NCI-H2029 treated with DMSO at 0.1 percent for 48 hours (cell line): ENCODE data around the gene PFN3.

Source experiments
- DNase-seq: peaks from one replicate; lab custom pipeline; 2025; lab: John Stamatoyannopoulos, UW

Gene PFN3, protein sequence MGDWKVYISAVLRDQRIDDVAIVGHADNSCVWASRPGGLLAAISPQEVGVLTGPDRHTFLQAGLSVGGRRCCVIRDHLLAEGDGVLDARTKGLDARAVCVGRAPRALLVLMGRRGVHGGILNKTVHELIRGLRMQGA

DNA sequence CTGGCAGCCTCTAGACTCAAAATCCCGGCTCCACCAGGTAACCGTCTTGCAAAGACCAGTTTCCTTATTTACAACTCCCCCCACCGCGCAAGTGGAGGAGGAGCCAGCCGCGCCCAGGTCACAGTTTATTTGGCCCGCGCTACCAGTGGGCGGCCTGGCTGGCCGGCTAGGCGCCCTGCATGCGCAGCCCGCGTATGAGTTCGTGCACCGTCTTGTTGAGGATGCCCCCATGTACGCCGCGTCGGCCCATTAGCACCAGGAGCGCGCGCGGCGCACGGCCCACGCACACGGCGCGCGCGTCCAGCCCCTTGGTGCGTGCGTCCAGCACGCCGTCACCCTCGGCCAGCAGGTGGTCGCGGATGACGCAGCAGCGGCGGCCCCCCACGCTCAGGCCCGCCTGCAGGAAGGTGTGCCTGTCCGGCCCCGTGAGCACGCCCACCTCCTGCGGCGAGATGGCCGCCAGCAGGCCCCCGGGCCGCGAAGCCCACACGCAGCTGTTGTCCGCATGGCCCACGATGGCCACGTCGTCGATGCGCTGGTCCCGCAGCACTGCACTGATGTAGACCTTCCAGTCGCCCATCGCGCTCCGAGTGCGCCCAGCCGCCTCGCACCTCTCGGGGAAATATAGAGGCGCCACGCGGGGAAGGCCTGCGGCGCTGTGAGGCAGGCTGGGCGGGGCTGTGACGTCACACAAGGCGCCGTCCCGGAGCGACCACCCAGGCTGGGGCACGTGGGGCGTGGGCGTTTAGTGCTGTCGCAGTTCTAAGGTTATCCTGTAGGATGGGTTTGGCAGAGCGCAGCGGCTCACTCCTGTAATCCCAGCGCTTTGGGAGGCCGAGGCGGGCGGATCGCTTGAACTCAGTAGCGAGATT lies at the start of gene PFN3:
TSS of gene PFN3 (minus strand) at position 665 of the 872 bp plus-strand sequence. CDS start at position 580, 85 bp downstream.
- no peak for DNase-seq

DNA sequence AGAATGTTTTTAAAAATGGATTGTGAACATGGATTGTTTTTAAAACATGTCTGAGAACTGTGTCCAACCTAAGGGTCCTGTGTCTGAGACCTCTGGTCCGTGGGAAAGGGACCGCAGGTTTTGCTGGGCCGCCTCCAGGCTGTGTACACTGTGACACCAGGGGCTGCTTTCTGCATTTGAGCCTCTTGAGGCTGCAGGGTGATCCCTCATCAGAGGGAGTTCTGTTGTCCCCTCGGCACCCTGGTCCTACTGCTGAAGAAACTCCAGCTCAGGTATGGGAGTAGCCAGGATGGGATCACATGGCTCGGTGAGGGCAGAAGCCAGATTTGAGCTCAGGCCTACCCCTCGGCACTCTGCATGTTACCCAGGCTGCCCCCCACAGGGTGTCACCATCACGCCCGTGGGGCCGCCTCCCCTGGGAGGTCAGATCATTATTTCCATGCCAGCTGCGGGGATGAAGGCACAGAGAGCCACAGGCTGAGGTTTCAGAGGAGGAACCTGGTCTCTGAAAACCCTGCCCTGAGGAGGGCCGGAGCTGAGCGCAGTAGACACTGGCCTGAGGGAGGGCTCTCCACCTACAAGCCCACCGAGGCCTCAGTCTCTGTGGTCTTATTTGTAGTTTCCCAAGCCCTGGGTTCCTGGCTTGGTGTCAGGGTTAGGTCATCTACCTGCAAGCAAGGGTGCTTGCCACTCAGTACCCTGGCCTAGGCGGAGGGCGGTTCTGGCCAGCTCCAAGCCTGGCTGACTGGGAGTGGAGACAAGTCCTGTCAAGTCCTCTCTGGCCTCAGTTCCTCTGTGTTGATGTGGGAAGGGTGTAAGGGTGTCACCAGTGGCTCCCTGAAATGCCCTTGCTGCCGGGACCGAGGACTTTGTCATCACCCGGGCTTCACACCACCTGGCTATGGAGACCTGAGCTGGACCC lies 48.9 kb upstream of the PFN3 start:
- no peak for DNase-seq

DNA sequence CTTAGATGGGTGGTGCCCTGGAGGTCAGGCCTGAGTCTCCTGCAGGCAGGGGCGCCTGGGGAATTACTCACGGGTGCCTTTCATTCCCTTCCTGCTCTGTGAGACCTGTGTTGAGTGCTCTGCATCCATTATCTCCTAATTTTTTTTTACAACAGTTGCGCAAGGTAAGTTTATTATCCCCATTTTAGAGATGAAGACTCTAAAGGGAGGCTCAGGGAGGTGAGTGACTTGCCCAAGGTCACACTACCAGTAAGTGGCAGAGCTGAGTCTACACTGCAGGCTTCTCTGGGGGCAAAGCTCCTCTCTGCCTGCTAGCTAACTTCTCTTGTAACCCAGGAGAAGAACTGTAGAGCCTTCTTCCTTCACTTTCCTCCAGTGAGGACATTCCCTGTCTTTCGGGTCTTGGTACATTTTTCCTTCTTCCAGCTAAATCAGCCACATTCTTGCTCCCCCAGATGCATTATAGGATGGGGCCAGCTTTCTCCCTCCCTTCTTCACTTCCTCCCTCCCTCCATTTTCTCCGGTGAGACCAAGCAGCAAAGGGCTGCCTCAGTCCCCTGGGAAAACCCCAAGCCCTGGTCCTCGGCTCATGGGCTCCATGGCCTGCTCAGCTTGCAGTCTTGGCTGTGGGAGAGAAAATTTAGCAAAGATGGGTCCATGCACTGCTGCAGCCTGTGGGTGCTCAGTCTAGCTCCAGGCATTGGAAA lies 47.9 kb upstream of the PFN3 start:
- DNase-seq = no peak

DNA sequence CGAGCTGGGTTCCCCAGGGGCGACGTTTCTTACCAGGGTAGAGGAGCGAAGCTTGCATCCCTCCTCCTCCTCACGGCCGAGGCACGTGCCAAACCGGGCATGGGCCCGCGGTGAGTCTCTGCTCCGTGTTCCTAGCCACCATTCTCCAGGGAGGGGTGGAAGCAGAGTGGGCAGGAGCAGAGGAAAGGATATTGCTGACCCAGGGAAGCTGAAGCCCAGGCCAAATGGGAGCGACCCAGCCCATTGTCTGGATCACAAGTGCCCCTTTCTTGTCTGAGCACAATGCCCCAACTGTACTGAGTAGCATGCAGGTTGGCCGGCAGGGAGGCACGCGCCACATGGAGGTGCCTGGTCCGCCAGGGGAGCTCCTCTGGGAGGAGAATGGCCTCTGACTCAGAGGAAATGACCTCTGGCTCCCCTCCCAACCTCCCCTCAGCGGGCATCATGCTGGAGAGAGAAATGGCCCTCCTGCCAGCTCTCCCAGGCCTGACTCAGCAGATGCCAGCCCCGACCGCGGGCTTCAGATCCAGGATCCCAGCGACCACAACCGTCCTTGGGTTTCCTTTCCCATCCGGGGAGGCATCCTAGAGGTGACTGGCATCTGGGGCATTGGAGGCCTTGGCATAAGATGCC lies 47.3 kb upstream of the PFN3 start:
- DNase-seq = no peak

DNA sequence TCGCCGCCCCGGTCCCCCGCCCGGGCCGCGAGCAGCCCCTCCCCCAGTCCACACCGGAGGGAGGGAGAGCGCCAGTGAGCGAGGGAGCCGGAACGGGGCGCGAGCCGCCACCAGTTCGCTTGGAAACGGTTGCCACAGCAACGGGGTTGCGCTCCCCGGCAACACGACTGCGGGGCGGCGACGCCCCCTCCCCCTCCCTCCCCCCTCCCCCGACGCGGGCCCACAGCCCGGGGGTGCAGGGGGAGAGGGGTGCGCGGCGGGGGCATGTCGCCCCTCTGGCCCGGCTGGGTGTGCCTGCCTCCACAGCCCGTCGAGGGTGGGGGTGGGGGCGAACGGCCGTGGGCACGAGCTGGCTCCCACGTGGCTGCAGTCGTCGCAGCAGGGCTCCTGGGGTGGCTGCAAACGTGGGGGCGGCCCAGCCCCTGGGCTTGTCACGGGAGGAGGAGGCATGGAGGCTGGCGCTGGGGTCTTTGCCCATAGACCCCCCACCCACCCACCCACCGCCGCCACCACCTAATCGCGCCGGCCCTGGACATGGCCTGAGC lies 46.7 kb upstream of the PFN3 start:
- no peak for DNase-seq

DNA sequence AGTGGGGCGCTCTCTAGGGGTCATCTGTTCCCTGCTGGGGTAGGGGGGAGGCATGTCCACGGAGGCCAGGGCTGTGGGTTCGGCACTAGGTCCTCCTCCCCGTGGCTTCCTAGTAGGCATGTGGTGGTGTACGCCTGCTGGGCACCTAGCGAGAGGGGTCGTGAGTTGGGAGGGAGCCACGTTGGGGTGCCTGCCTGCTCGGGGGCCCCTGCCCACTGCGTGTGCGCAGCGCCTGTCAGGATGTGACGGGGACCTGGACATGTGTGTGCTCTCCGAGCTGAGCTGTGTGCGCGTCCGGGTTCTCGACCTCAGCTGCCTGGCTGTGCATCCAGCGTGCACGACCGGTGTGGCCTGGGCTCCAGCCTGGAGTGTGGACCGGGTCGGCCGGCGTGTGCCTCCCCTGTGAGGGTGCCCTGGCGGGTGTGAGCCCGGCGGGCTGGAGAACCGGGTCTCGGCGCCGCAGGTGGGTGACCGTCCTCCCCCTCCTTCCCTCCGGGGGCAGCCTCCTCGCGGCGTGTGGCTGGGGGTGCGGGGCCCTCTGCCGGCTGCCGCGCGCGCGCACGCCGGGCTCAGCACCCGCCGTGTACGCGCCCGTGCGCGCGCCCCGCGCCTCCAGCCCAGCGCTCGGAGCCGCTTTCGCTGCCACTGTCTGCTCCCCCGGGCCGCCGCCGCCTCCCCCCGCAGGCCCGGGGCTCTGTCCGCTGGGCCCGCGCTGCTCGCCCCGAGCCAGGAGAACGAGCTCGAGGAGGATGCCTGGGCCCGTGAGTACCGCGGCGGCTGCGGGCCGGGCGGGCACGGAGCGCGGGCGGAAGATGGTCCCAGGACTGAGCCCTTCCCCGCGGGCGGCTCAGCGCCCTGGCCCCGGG lies 46.0 kb upstream of the PFN3 start, which contains the start of gene PRR7:
TSS of gene PRR7 (plus strand) at position 615 of the 866 bp plus-strand sequence. CDS start 8,254 bp downstream, outside the sequence.
- no peak for DNase-seq

DNA sequence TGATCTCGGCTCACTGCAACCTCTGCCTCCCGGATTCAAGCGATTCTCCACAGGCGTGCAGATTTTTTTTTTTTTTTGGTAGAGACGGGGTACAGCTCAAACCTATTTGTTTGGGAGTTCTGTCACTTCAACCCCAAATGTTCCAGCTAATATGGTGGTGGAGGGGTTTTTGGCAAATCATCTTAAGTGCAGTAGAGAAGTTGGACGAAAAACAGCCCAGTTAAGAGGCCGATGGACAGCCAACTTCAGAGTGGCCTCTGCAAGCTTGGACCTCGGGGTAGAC lies 45.4 kb upstream of the PFN3 start:
- no peak for DNase-seq

DNA sequence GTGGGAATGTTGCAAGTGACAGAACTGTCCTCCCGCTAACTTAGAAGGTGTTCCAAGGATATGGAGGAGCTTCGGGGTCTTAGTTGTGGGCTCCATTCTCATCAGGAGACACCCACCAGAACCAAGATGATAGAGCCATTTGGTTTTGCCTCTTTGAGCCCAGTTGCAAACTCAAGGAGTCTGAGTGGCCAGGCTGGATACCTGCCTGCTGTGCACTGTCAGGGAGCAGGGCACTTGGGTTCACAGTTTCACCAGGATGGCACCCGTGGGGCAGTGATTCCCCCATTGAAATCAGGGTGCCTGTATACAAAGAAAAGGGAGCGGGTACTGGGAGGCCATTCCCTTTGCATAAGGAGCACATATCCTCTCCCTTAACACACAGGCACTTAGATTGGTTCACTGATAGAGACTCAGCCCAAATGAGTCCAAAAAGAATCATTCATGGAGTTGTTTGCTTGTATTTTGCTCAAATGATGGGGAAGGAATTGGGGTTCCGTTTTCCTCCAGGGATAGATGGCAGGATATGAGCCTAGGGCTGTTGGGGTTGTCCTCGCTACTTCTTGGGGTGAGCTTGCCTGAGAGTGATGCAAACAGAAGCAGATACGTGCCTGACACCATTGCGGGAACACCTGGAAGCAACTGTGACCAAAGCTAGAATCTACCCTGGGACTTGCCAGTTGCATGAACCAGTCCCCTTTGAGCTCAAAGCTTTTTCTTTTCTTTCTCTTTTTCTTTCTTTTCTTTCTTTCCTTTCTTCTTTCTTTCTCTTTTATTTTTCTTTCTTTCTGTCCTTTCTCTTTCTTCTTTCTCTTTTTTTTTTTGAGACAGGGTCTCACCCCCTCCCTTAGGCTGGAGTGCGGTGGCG lies 44.8 kb upstream of the PFN3 start:
- DNase-seq = no peak

DNA sequence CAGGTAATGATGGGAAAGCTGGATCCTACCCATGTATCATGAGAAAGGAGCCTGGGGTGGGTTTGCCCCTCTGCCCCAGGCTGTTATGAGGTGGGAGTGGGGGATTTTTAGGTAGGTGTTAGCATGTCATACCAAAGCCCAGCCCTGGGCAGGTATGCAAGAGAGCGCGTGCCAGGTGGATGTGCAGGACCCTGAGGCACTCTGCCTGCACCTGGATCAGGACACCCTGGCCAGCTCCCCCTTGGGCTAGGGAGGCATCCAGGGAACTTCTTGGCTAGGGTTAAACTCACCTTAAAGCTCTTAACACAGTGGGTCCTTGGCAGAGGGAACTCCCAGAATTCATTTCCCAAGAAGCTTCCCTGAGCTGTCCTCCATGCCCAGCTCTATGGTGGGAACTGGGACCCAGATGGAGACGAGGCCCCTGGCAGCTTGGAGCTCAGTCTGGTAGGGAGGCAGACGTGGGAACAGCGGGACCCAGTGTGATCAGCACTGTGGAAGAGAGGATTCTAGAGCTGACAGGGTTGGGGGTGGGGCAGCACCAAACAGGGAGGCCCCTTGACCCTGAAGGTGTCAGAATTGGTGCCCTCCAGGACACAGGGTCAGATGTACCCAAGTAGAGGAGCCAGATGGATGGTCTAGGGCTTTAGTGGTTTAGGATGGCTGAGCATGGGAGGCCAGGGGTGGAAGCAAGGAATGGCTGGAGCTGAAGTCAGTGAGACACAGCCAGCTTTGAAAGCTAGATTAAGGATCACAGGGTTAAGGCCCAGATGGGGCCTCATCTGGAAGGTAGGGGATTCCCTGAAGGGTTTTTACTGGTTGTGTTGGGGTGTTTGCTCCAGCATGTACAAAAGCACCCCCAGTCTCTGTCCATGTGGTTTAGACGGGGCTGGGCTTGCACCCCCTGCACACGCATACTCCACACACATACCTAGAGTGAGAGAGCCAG lies 43.9 kb upstream of the PFN3 start:
- no peak for DNase-seq

DNA sequence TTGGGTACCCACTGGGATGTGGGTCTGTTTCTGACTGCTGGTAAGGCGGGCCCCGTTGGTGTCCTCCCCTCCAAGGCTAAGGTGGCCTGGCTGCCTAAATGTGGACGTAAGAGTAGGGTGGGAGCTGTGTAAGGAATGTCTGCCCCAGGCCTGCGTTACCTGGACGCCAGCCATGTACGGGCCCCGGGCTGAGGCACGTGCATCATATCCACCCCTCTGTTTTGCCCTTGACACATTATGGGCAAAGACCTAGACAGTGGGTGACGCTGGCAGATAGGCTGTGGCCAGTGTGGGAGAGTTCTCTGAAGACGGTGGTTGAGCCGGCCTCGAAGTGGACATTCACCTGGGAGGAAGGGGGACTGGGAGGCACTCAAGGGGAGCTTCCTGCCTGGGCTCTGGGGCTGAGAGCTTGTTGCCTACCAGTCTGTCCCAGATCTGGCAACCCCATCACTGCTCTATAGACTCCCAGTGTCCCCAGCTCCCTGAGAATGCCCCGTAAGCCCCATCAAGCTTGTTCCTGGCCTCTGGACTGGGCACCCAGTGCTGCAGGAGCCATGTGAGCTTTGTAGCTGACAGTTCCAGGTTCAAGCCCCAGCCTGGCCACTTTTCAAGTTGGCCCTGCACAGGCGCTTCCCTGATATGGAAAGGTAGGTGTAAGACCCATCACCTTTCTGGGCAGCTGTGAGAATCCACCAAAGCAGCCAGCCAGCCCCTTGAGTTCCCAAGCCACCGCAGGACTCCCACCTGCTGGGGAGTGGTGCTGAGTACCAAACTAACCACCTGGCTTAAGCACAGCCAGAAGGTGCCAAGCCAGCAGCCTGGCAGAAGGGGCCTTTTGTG lies 42.9 kb upstream of the PFN3 start:
- DNase-seq = no peak

DNA sequence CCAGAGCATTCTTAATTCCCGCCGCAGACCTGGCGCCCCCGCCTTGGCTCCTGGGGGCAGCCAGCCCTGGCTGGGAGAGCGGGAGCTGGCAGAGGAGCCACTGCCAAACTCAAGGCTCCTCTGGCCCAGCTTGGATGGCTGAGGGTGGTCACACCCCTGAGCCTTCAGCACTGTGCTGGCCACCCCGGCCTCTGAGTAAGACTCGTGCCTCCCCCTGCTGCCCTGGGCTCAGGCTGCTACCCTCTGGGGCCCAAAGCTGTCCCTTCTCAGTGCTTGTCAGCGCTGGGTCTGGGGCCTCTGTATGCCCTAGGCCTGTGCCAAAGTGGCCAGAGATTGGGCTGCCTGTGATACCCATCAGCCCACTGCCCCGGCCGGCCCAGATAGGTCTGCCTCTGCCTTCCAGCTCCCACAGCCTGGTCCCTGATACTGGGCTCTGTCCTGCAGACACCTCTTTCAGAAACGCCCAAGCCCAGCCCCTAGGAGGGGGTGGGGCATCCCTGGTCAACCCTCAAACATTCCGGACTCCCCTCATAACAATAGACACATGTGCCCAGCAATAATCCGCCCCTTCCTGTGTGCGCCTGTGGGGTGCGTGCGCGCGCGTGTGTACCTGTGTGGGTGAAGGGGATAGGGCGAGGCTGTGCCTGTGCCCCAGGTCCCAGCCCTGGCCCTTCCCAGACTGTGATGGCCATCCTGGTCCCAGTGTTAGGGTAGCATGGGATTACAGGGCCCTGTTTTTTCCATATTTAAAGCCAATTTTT lies 41.8 kb upstream of the PFN3 start:
- DNase-seq = no peak

DNA sequence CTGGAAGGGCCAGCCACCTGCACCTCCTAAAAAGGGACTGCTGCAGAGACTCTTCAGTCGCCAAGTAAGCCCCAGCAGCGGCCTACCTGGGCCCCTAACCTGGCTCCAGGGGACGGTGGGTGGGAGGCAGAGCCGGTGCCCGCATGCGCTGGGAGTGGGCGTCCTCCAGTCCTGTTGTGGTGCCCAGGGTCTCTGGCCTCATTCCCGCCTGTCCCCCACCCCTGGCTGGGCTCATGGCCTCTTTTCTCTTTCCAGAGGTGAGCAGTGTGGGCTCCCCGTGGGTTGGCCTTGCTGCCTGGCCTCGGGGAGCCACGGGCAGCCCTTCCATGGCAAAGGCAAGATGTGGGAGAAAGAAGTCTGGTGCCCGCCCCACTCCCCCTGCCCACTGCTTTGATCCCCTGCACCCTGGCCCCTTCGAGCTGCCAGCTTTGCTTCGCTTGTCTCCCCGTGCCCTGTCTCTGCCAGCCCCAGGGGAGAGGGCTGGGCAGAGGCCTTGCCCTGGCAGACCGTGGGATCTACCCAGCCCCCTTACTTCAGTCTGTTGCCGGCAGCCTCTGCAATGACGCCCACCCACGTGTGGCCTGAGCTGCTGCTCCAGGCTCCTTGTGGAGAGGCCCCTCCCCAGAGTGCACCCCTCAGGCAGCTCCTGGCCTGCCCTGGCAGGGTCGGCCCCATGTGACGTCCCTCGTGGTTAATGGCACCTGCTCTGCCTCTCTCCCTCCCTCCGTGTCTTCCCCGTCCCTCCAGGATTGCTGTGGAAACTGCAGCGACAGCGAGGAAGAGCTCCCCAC lies 40.7 kb upstream of the PFN3 start:
- no peak for DNase-seq

DNA sequence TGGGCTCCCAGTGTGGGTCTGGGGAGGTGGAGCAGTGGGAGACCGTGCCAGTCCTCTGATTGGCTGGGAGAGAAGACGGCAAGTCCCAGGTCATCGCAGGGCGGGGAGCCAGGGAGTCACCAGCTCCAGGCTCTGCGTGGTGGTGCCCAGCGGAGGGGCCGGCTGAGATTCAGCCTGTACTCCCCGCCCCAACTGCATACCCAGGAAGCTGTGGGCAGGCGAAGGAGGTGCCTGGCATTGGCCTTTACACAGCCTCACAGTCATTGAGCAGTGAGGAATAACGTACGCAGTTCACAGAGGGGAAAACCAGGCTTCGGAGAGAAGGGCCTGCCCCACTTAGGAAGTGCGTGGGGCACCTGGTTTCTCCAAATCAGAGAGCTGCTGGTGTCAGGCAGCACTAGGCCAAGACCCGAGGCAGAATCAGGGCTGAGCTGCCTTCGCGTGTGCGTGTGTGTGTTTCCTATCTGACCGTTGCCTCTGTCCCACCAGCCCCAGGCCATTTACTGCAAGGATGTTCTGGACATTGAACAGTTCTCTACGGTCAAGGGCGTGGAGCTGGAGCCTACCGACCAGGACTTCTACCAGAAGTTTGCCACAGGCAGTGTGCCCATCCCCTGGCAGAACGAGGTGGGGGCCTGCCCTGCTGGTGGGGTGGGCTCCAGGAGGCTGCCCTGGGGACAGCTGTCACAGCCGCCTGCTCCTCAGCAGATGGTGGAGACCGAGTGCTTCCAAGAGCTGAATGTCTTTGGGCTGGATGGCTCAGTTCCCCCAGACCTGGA lies 39.9 kb upstream of the PFN3 start:
- no peak for DNase-seq

DNA sequence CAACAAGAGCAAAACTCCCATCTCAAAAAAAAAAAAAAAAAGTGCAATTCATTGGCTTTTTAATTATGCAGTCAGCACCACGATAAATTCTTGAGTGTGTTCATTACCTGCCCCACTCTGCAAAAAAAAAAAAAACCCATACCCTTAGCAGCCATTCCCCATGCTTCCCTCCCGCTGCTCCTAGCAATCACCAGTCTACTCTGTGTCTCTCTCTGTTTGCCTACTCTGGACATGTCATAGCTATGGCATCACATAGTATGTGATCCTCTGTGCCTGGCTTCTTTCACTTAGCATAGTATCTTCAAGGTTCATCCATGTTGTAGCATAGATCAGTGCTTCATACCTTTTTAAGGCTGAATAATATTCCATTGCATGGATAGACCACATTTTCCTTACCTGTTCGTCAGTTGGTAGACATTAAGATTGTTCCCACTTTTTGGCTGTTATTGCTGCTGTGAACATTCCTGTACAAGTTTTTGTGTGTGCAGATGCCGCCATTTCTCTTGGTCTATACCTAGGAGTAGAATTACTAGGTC lies 39.1 kb upstream of the PFN3 start:
- no peak for DNase-seq

DNA sequence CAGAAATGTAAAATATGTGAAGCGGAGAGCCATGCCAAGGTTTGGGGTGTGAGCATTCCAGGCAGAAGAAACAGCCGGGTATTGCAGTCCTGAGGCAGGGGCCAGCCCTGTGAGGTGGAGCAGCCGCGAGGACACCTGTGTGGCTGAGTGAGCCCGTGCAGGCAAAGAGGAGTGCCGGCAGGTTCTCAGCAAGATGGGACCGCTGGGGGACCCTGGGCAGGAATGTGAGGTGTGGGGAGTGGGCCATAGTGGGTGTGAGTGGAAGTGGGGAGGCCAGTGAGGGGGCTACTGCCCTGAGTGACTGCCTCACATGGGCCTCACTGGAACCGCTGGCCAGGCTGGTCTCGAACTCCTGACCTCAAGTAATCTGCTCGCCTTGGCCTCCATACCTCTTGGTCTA lies 38.0 kb upstream of the PFN3 start:
- DNase-seq = no peak
